K562 (cell line): Measurements from ENCODE around the gene RUVBL1. TPM values are rescaled to one million over a fixed set of nuclear protein-coding genes. Genes with fewer than 3 reads are reported as not detected.
A peak's percentile ranks its signal among the peaks of the same experiment; 100 is the strongest.

Source experiments
- CEBPG ChIP-seq, 3 experiments: fragments of 200-800 bp in 1 of 3; sonication (Bioruptor generic) in 1 of 3; sonication (generic) in 1 of 3; formaldehyde crosslinking in 1 of 3; IDR thresholded peaks in 2 of 3; conservative IDR thresholded peaks in 1 of 3; 2 replicates each; pipeline versions ENCODE4 v1.6.1 to v1.8.0; 2016 to 2022; ENCODE audit warnings: missing compliant biosample characterization in 2 of 3, missing genetic modification characterization in 2 of 3, mild to moderate bottlenecking in 1 of 3, missing genetic modification reagents in 1 of 3
- CTCF ChIP-seq, 3 experiments: IDR thresholded peaks in 2 of 3; conservative IDR thresholded peaks in 1 of 3; 2 replicates each; pipeline ENCODE4 v1.5.1; 2011 to 2012; ENCODE audit warnings: low read length in 3 of 3, mild to moderate bottlenecking in 3 of 3, control low read depth in 2 of 3, improper control_type of control experiment in 1 of 3, inconsistent platforms in 1 of 3, low read depth in 1 of 3, mixed read lengths in 1 of 3, moderate library complexity in 1 of 3; ENCODE audit not compliant: insufficient read depth in 2 of 3
- EZH2 ChIP-seq: IDR thresholded peaks from 2 replicates; pipeline ENCODE4 v1.6.1; 2012; ENCODE audit warnings: low read depth, mild to moderate bottlenecking, inconsistent platforms, low read length, borderline replicate concordance
- HMG20B ChIP-seq: fragments of 250-450 bp; sonication (Bioruptor Pico); IDR thresholded peaks from 2 replicates; pipeline ENCODE4 v1.5.0; 2021; ENCODE audit warnings: mild to moderate bottlenecking
- KDM4B ChIP-seq, 2 experiments: fragments of 450-650 bp in 1 of 2; sonication (generic) in 1 of 2; IDR thresholded peaks; 2 replicates each; pipeline ENCODE4 v1.6.1; 2016 to 2017; ENCODE audit warnings: borderline replicate concordance in 2 of 2, antibody characterized with exemption in 1 of 2, low read depth in 1 of 2, mild to moderate bottlenecking in 1 of 2
- NFXL1 ChIP-seq: fragments of 450-650 bp; formaldehyde crosslinking; IDR thresholded peaks from 2 replicates; pipeline ENCODE4 v1.4.0; 2021; ENCODE audit warnings: mild to moderate bottlenecking
- RUNX1 ChIP-seq: sonication (generic); IDR thresholded peaks from 2 replicates; pipeline ENCODE4 v1.6.1; 2016; ENCODE audit warnings: antibody characterized with exemption, low read depth
- STAG1 ChIP-seq: sonication (generic); formaldehyde crosslinking; IDR thresholded peaks from 2 replicates; pipeline ENCODE4 v1.5.0; 2020; ENCODE audit warnings: missing genetic modification reagents, borderline replicate concordance
- ZBTB49 ChIP-seq: sonication (generic); formaldehyde crosslinking; IDR thresholded peaks from 2 replicates; pipeline ENCODE4 v1.8.0; 2022; ENCODE audit warnings: missing genetic modification reagents, mild to moderate bottlenecking, borderline replicate concordance
- ZFPM2 ChIP-seq: fragments of 250-450 bp; sonication (Bioruptor Pico); IDR thresholded peaks from 2 replicates; pipeline ENCODE4 v1.5.1; 2022; ENCODE audit warnings: mild to moderate bottlenecking
- ZNF407 ChIP-seq: fragments of 450-650 bp; IDR thresholded peaks from 2 replicates; pipeline ENCODE4 v1.6.1; 2016; ENCODE audit warnings: low read depth
- ZNF77 ChIP-seq: fragments of 250-450 bp; sonication (Bioruptor Pico); IDR thresholded peaks from 2 replicates; pipeline ENCODE4 v1.5.0; 2020
- polyA plus RNA-seq, 8 experiments: library from polyadenylated mRNA; depleted of rRNA in 4 of 8; stranded (reverse) in 5 of 8; unstranded in 3 of 8; fragments of >200 nt; fragmentation: Nextera tagmentation in 2 of 8; fragmentation: Illumina TruSeq in 1 of 8; extraction: Ambion mirVana in 2 of 8; extraction: Trizol in 1 of 8; gene quantifications; 2 replicates each; pipeline versions ENCODE4 v1.2.1 to v1.2.3, GENCODE V29; 2011 to 2014; ENCODE audit warnings: inconsistent platforms in 1 of 8, missing spikeins in 1 of 8
- total RNA-seq, 7 experiments: library from RNA; depleted of rRNA in 6 of 7; stranded (reverse); fragments of >200 nt in 6 of 7; fragmentation: Illumina TruSeq in 2 of 7; extraction: Trizol in 2 of 7; gene quantifications; 2 replicates each; pipeline versions ENCODE4 v1.2.1 to v1.2.3, GENCODE V29; 2011 to 2021; ENCODE audit warnings: low replicate concordance in 1 of 7

Gene RUVBL1
- total and polyA plus RNA-seq, 9 of the 15 experiments (the other 6 are each of a cell fraction or from before 2014, with no cell fraction given), result 20.7 to 147 (median 113) TPM

- TF ChIP-seq ZNF77 (CRISPR knock-in tag), result no peak
- peak; percentile 14; the same call in 1 of the 2 replicates for TF ChIP-seq STAG1 (CRISPR knock-in tag)
- TF ChIP-seq KDM4B (IDR thresholded peaks at IDR 0.05; ENCODE audit: borderline replicate concordance in 2 of 2, low read depth in 1 of 2), result no peak
- TF ChIP-seq CEBPG (CRISPR knock-in tag; IDR thresholded peaks at IDR 0.05), result no peak
- 0 out of 4 replicates have a peak, but pooled peaks of 1 of the 2 experiments have one; percentile 18 for TF ChIP-seq CEBPG (tag; conservative IDR thresholded peaks at IDR 0.05 in 1 of 2, IDR thresholded peaks at IDR 0.05 in 1 of 2)
- TF ChIP-seq RUNX1, result no peak
- no peak for TF ChIP-seq ZFPM2
- TF ChIP-seq CTCF (IDR thresholded peaks at IDR 0.05 in 2 of 3, conservative IDR thresholded peaks at IDR 0.05 in 1 of 3; ENCODE audit: insufficient read depth in 2 of 3, low read depth in 1 of 3, low read length in 3 of 3), result peak; percentile 66 to 81 (median 72)
- TF ChIP-seq HMG20B (CRISPR knock-in tag), result no peak
- TF ChIP-seq ZNF407, result no peak
- TF ChIP-seq NFXL1, result no peak
- no peak for TF ChIP-seq ZBTB49 (CRISPR knock-in tag)
- TF ChIP-seq EZH2, result no peak
Observed at GRCh38 chr3:128133273-128133883, 9.8 kb upstream of the RUVBL1 start (continued).
